SH-SY5Y (cell line): ENCODE results near the gene BRAT1.

Experiments
- GATA2 ChIP-seq: IDR thresholded peaks from 2 replicates; pipeline ENCODE4 v1.6.1; 2011; ENCODE audit warnings: mild to moderate bottlenecking, low read depth, low read length
- GATA3 ChIP-seq: IDR thresholded peaks from 2 replicates; pipeline ENCODE4 v1.6.1; 2011; ENCODE audit warnings: low read depth, mild to moderate bottlenecking, low read length, moderate library complexity

Gene BRAT1

GRCh38 chr7:2554661-2555111 is 638 bp downstream of the BRAT1 start:
- no peak for TF ChIP-seq GATA3
- no peak for TF ChIP-seq GATA2

GRCh38 chr7:2553831-2554581 is 1.3 kb downstream of the BRAT1 start:
- TF ChIP-seq GATA3 = no peak
- TF ChIP-seq GATA2 = no peak

- no peak for TF ChIP-seq GATA2
- no peak for TF ChIP-seq GATA3
These were observed 2.2 kb downstream of the BRAT1 start for GRCh38 chr7:2553108-2553507.

GRCh38 chr7:2551418-2551817 is 3.9 kb downstream of the BRAT1 start:
- no peak for TF ChIP-seq GATA2
- TF ChIP-seq GATA3 = no peak

- TF ChIP-seq GATA3 (no peak), GATA2 (no peak)
These were observed 8.3 kb downstream of the BRAT1 start for GRCh38 chr7:2546776-2547586.

GRCh38 chr7:2545746-2546425 is 9.4 kb downstream of the BRAT1 start:
- TF ChIP-seq GATA3 (no peak), GATA2 (no peak)

GRCh38 chr7:2544541-2545188 is 10.7 kb downstream of the BRAT1 start:
- TF ChIP-seq GATA2 = no peak
- TF ChIP-seq GATA3 = no peak

GRCh38 chr7:2542916-2543871 is 12.1 kb downstream of the BRAT1 start:
- TF ChIP-seq GATA3 = no peak
- TF ChIP-seq GATA2 = no peak

- TF ChIP-seq GATA3 (no peak), GATA2 (no peak)
These were observed 13.1 kb downstream of the BRAT1 start for GRCh38 chr7:2542011-2542915.

- TF ChIP-seq GATA2 (no peak), GATA3 (no peak)
These were observed 13.9 kb downstream of the BRAT1 start for GRCh38 chr7:2541291-2542010.

GRCh38 chr7:2540641-2541051 is 14.7 kb downstream of the BRAT1 start:
- TF ChIP-seq GATA3 = no peak
- no peak for TF ChIP-seq GATA2
